ENCODE results near the gene RAB34. TPM values are rescaled to one million over a fixed set of nuclear protein-coding genes. Genes with fewer than 3 reads are reported as not detected.
"Not testable (repeated sequence)": the region's sequence is repeated elsewhere in the genome, so short reads cannot be mapped to it uniquely, and the experiment has no call there.

RAB34 gene
- total RNA-seq, 1 experiment from 2014 or later, result 373 TPM

GRCh38 chr17:28735242-28735722 is 17.6 kb upstream of the RAB34 start:
- no peak for DNase-seq (ENCODE audit: low spot score)
- in situ Hi-C loops (cut with HindIII; ENCODE audit: low sequenced_read_pairs), result no loop called here

DNA sequence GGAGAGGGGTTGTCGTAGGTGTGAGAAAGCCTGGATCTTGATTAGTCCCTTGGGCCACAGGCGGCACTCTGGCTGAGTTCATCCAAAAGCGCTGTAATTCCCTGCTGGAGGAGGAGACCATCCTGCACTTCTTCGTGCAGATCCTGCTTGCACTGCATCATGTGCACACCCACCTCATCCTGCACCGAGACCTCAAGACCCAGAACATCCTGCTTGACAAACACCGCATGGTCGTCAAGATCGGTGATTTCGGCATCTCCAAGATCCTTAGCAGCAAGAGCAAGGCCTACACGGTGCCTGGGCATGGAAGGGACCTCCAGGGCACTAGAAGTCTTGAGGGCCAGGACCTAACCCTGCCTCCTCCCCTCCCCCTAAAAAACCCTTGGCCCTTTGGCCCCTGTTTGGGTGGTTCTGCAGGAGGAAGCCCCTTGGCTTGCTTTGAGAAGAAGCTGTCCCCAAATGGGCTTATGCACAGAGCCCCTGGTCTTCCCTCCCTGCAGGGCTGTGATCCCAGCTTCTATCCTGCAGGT is 17.1 kb upstream of the RAB34 start:
- in situ Hi-C loops (cut with HindIII; ENCODE audit: low sequenced_read_pairs), result no loop called here
- no peak for DNase-seq (ENCODE audit: low spot score)

DNA sequence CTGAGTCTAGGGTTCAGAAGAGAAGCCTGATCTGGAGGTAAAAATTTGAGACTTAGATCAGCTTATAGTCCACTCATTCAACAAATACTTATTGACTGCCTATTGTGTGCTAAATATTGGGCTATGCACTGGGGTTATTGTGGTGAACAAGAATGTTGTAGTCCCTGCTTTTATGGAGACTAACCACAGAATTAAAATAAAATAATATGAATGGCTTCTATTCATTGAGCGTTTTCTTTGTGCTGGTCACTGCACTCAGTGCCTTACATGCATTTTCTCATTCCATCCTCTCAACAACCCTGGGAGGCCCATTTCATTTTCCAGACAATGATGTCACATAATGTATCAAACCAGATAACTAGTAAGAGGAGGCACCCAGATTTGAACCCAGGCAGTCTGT is 15.7 kb upstream of the RAB34 start:
- in situ Hi-C loops (cut with HindIII; ENCODE audit: low sequenced_read_pairs), result no loop called here
- DNase-seq (ENCODE audit: low spot score), result no peak

DNA sequence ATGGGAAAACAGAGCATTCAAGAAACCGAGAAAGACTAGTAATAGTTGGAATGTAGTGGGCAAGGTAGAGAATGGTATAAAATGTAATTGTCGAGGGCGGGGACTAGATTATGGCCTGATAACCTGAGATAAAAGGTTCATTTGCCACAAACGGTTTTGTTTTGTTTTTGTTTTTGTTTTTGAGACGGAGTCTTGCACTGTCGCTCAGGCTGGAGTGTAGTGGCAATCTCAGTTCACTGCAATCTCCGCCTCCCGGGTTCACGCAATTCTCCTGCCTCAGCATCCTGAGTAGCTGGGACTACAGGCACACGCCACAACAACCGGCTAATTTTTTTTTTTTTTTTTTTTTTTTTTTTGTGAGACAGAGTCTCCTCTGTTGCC is 12.3 kb upstream of the RAB34 start:
- DNase-seq (ENCODE audit: low spot score), result no peak
- in situ Hi-C loops (cut with HindIII; ENCODE audit: low sequenced_read_pairs), result no loop called here

GRCh38 chr17:28728364-28729200 is 10.9 kb upstream of the RAB34 start, which contains the start of gene NEK8:
Gene NEK8, plus strand, starts transcription at chr17:28728788. Its CDS starts 26 bp downstream, at chr17:28728814.
- DNase-seq (ENCODE audit: low spot score), result peak; percentile 89
- in situ Hi-C loops (cut with HindIII; ENCODE audit: low sequenced_read_pairs), result no loop called here

DNA sequence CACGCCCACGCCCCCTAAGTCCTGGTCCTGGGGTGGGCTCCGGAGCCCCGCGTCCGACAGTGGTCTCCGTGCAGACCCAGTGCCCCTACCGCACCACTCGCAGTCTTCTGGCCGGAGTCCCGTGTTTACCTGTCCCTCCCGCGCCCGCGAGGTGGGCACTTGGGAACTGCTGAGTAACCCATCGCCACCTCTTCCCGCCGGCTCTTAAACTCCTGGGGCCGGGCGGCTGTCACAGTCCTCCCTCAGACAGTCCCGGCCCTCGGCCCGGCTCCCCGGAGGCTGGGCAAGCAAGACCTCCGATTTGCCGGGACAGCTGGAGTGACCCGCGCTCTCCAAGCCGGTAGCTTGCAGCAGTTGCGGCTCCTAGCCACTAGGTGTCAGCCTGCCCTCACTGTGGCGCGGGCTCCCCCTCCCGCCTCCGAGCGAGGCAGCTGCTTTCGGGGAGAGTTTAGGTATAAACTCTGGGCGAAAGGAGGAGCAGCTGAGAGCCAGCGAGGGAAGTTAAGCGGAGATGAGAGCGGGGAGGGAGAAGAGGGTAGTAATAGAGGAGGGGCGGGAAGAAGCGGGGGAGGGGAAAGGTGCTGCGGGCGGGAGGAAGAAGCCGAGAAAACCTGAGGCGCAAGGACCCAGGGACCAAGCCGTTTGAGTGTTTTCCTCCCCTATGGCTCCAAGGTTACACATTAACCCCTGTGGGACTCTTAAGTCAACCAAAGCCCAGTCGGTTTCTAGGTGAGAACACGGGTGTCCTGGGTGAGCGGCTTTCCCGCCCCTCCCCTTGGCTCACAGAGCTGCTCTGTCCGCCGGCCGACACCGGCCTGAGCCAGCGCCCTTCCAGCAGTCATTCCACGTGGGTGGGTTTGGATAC is 9.2 kb upstream of the RAB34 start:
- peak; percentile 91 for DNase-seq (ENCODE audit: low spot score)
- in situ Hi-C loops (cut with HindIII; ENCODE audit: low sequenced_read_pairs), result no loop called here

GRCh38 chr17:28726226-28726626 is 8.6 kb upstream of the RAB34 start, which contains the start of gene TLCD1:
Gene TLCD1, minus strand, starts transcription at chr17:28726233. Its CDS starts 136 bp downstream, at chr17:28726097.
- in situ Hi-C loops (cut with HindIII; ENCODE audit: low sequenced_read_pairs), result no loop called here
- DNase-seq (ENCODE audit: low spot score), result peak; percentile 35

DNA sequence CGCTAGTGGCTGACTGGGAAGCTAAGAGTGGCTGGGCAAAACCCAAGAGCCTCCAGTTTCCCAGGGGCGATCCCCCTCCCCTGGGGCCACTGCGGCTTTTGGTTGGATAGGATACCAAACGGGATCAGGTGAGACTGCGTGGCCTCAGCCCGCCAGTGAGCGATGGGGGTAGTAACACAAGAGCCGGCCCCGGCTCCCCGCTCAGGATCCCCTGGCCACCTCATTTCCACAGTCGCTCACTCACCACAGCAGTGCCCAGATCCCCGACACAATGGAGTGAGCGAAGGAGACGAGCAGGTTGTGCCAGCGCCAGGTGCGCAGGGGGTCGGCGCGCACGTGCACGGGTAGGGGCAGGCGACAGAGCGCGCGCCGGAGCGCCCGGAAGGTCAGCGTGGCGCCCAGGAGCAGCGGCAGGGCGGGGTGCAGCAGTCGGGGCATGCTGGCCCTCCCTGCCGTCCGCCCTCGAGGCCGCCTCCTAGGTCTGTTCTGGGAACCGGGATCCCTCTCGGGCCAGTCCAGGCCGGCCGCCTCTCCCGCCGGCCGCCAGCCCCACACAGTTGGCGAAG is 8.1 kb upstream of the RAB34 start:
- in situ Hi-C loops (cut with HindIII; ENCODE audit: low sequenced_read_pairs), result no loop called here
- DNase-seq (ENCODE audit: low spot score), result peak; percentile 56

GRCh38 chr17:28725166-28725659 is 7.5 kb upstream of the RAB34 start:
- in situ Hi-C loops (cut with HindIII; ENCODE audit: low sequenced_read_pairs), result no loop called here
- DNase-seq (ENCODE audit: low spot score), result peak; percentile 54

GRCh38 chr17:28724500-28725165 is 7.0 kb upstream of the RAB34 start:
- in situ Hi-C loops (cut with HindIII; ENCODE audit: low sequenced_read_pairs), result no loop called here
- DNase-seq (ENCODE audit: low spot score), result peak; percentile 19

DNA sequence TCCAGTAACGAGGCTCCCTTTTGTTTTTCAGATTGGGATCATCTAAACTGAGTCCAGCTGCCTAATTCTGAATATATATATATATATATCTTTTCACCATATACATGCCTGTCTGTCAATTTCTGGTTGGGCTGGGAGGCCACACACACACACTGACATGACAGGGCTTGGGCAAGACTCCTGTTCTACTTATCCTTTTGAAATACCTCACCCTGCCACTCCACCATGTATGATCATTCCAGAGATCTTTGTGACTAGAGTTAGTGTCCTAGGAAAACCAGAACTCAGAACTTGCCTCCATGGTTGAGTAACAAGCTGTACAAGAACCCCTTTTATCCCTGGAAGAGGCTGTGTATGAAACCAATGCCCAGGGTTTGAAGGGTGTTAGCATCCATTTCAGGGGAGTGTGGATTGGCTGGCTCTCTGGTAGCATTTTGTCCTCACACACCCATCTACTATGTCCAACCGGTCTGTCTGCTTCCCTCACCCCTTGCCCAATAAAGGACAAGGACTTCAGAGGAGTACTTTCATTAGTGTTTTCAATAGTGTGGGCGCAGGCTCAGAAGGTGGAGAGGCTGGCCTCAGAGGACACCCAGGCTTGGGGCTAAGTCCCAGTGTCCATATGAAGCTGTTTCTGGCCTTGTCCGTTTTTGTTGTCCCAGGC is 6.3 kb upstream of the RAB34 start:
- in situ Hi-C loops (cut with HindIII; ENCODE audit: low sequenced_read_pairs), result not testable (repeated sequence)

DNA sequence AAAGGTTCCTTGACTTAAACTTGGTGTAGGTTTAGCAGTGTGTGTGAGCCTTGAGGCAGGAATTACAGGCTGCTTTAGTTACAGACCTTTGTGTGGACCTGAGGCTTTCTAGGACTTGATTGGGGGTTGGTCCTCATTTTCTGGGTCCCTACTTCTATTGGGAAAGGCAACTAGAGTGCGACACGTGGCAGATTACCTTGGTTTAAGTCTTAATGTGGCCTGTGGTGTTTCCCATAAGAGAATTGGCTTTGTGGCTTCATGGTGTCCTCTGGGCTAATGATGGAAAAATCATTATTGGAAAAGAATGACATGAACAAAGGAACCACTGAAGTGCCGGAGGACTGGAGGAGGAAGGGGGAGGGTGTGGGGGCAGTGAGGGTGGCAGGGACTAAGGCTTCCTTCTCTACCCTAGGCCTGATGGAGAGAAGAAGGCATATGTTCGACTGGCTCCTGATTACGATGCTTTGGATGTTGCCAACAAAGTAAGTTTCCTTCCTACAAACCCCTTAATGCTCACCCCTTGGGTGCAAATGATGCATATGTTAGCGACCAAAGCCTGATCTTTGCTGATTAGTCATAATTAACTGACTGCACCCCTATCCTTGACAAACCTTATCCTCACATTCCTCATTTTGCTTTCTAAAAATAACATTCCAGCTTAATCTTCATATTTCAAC is 5.6 kb upstream of the RAB34 start:
- no peak for DNase-seq (ENCODE audit: low spot score)
- in situ Hi-C loops (cut with HindIII; ENCODE audit: low sequenced_read_pairs), result no loop called here

More for the DNA sequence above, 6.3 kb upstream of the RAB34 start:
- not testable (repeated sequence) for DNase-seq (ENCODE audit: low spot score)

DNA sequence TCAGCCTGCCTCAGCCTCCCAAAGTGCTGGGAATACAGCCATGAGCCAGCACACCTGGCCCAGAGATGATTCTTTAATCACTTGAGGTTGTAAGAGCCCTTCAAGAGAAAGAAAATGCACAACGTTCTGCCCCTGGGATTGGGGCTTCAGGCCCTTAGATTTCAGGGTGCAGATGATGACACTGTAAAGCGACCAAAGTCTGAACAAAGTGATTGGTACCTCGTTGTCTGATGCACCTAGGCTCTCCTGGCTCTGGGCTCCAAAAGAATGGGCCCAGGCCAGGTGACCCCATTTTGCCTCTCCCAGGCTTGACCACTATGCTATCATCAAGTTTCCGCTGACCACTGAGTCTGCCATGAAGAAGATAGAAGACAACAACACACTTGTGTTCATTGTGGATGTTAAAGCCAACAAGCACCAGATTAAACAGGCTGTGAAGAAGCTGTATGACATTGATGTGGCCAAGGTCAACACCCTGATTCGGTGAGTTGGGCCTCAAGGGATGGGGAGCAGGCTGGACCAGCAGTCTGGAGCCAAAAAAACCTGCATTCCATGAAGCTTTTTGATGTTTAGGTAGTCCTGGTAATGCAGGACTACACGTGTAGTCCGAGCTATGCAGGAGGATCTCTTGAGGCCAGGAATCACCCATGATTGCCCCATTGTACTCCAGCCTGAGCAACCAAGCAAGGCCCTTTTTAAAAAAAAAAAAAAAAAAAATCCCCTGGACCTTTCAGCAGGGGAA is 4.9 kb upstream of the RAB34 start:
- no peak for DNase-seq (ENCODE audit: low spot score)
- in situ Hi-C loops (cut with HindIII; ENCODE audit: low sequenced_read_pairs), result no loop called here

GRCh38 chr17:28720997-28721329 is 3.3 kb upstream of the RAB34 start:
- DNase-seq (ENCODE audit: low spot score); in situ Hi-C loops (cut with HindIII; ENCODE audit: low sequenced_read_pairs): not testable (repeated sequence)

GRCh38 chr17:28720247-28720996 is 2.8 kb upstream of the RAB34 start:
- DNase-seq (ENCODE audit: low spot score), result no peak
- in situ Hi-C loops (cut with HindIII; ENCODE audit: low sequenced_read_pairs), result no loop called here

- in situ Hi-C loops (cut with HindIII; ENCODE audit: low sequenced_read_pairs), result no loop called here
- no peak for DNase-seq (ENCODE audit: low spot score)
These were observed 1.4 kb upstream of the RAB34 start for GRCh38 chr17:28719021-28719433.

Data from G401 (cell line).